HG02759 (cell line): Measurements from ENCODE around the gene COPG1.
A peak's percentile ranks its signal among the peaks of the same experiment; 100 is the strongest.
"Not testable (repeated sequence)": the region's sequence is repeated elsewhere in the genome, so short reads cannot be mapped to it uniquely, and the experiment has no call there.

Source experiments
- ATAC-seq: cut with Tn5 transposase; IDR thresholded peaks from one replicate; pipeline ENCODE4 v1.9.1; 2021; ENCODE audit warnings: mild to moderate bottlenecking, moderate library complexity; ENCODE audit not compliant: unreplicated experiment

COPG1 gene

DNA sequence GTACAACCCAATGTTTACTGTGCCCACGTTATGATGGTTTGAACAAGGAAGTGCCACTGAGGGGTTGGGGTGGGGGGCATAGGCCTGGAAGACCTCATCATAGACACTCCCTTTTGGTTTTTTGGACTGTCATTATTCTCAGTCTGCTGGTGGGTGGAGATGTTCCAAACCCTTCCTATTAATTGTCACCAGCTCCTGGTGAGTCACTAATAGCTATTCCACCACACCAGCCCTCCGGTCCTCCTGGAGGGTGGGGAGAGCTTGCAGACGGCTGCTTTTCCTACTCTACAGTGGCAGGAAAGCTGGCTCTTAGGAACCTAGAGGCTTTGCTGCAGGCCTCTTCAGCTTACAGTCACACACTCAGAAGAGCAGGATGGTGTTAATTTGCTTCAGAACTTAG lies 9.0 kb upstream of the COPG1 start:
- no peak for ATAC-seq

DNA sequence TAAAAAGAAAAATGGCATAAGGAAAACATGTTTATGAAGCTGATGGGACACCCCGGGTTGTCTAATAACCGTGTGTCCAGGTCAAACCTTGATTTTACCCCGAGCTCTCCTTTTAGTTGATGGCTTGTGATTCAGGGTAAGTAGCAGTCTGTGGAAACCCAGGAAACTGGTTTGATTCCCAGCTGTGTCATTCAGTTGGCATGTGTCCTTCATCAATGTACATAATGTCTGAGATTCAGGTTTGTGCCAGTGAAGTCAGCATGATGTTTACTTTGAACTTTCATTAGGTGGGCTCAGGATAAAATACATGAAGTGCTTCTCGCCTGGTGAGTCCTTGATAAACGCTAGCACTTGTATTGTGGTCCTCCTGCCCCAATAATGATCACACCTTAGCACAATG lies 4.3 kb upstream of the COPG1 start:
- no peak for ATAC-seq

DNA sequence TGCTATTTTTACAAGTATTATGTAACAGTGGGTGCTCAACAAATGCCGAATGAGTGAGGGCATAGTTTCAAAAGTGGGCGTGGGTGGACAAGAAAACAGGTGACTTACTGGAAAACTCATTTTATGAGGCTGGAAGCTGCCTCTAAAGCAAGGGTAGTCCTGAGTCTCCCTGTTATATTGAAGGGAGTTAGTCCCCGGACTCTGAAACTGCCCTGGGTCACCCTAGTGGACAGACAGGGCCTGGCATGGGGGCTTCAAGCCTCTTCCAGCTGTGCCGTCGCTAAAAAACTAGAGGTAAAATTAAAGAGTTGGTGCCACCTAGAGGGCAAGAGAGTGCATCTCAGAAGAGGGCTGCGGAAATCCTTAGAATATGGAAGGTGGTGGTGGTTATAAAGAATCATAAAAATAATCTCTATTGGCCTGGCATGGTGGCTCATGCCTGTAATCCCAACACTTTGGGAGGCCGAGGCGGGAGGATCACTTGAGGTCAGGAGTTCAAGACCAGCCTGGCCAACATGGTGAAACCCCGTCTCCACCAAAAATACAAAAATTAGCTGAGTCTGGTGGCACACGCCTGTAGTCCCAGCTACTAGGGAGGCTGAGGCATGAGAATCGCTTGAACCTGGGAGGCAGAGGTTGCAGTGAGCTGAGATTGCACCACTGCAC lies 3.6 kb upstream of the COPG1 start:
- peak; percentile 63 for ATAC-seq

GRCh38 chr3:129246636-129247035 lies 2.8 kb upstream of the COPG1 start:
- ATAC-seq, result no peak

GRCh38 chr3:129248286-129248979 lies 973 bp upstream of the COPG1 start:
- no peak for ATAC-seq

DNA sequence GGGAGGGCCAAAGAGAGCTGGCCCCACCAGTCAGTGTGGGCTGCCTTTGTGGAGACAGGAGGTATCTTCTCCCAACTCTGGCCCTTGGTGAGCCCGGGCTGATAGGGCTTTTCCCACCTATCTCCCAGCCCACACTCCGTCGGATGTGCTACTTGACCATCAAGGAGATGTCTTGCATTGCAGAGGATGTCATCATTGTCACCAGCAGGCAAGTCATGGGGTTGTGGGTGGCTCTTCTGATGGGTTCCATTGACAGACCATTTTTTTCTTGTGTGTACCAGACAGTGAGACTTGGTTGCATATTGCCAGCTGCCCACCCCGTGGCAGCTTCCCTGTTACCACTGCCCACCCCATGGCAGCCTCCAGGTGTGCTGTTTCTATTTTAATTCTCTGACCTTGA lies 3.3 kb downstream of the COPG1 start:
- no peak for ATAC-seq

DNA sequence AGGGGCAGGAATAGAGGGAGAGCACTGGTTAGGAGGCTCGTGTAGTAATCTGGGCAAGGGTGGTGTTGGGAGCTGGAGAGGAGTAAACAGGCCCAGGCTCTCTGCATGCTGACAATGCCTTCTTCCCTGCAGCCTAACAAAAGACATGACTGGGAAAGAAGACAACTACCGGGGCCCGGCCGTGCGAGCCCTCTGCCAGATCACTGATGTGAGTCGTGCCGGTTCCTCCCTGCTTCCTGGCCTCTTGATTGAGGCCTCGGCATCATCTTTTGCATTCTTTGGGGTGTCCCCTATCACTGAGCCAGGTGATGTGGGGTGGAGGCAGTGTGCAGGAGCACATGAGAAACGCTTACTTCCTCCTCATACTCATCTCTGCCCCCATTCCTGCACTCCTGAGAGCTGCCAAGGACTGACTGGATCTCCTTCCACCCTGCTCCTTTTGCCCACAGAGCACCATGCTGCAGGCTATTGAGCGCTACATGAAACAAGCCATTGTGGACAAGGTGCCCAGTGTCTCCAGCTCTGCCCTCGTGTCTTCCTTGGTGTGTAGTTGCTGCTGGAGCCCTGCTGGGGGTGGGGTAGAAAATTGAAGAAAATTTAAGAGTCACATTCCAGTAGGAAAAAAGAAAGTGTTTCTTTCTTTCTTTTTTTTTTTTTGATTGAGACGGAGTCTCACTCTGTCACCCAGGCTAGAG lies 5.3 kb downstream of the COPG1 start:
- ATAC-seq, result no peak

GRCh38 chr3:129256270-129256669 lies 6.9 kb downstream of the COPG1 start:
- no peak for ATAC-seq

DNA sequence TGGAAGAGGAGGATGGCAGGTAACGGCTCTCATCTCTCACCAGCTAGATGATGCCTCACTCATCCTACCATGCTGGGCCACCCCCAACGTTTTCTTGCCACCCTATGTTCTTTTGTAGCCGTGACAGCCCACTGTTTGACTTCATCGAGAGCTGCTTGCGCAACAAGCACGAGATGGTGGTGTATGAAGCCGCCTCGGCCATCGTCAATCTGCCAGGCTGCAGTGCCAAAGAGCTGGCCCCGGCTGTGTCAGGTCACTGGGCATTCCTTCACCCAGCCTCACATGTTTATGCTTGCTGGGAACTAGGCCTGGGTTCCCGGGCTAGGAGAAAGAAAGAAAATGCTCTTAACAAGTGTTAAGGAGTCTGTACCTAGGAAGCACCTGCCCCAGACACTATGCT lies 8.2 kb downstream of the COPG1 start:
- ATAC-seq, result no peak

DNA sequence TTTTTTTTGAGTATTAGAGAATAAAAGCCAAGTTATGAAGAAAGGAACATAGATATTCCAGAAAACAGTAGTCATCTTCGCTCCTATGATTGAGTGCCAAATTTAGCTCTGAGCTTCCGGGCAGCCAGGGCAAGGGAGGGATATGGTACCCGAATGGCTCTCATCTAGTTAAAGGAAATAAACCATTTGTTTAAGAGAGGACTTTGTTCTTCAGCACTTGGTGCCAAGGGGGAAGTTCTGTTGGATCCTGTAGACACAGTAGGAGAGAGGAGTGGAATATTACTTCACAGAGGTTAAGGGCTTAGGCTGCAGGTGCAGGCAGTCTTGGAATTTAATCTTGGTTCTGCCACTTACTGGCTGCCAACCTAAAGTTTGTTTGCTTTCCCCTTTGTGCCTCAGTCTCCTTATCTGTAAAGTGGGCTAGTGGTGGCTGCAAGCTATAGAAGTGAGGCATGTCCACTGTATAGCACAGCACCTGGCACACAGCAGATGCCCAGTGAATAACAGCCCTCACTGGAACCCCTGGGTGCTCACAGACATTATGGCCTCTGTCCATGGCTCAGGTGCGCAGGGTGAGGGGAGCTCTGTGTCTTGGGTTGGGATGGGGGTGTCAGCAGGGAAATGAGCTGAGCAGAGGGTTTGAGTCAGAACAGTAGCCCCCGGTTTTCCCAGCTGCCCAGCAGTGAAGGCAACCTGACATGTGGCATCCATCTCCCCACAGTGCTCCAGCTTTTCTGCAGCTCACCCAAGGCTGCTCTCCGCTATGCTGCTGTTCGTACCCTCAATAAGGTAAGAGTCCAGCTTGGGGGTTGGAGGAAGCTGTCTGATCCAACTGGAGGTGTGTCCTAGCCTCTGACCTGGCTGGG lies 10.4 kb downstream of the COPG1 start:
- no peak for ATAC-seq

DNA sequence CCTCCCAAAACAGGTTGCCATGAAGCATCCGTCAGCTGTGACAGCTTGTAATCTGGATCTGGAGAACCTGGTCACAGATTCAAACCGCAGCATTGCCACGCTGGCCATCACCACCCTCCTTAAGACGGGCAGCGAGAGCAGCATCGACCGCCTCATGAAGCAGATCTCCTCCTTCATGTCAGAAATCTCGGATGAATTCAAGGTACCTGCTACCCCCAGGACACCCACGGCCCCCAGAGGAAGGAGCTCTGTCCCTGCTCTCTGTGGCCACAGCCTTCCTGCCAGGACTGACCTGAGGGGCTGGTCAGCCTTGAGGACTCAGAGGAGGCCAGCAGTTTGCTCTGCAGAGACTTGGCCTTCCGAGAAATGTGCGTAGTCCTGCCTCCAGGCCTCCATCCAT lies 11.2 kb downstream of the COPG1 start:
- no peak for ATAC-seq

GRCh38 chr3:129261894-129262293 lies 12.5 kb downstream of the COPG1 start:
- ATAC-seq, result no peak

DNA sequence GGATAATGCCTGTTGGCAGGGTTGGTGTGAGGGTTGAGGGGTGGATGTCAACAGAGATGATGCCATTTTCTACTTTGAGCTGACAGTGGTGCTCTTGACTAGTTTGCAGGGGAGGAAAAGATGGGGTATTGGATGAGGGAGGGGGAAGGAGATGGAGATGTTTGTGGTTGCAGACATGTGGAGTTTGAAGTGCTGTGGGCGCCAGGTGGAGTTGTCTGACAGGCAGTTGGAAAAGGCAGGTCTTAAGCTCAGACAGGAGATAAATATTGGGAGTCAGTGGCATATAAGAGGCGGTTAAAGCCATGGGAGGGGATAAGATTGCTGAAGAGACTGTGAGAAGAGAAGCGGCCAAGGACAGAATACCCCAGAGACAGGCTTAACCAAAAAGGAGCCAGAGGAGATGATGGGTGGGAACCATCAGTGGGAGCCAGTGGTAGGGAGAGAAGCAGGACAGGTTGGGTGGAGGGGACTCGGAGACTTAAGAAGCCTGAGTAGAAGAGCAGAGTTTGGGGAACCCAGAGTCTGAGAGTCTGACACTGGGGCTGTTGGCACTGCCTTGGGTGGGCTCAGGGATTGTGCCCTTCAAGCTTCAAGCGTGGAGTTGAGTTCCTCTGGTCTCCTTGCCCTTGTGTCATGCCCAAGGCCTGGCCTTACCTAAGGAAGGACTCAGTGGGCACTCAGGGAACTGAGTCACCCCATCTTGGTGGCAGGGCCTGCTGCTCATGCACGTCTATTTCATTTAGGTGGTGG lies 13.9 kb downstream of the COPG1 start:
- no peak for ATAC-seq

DNA sequence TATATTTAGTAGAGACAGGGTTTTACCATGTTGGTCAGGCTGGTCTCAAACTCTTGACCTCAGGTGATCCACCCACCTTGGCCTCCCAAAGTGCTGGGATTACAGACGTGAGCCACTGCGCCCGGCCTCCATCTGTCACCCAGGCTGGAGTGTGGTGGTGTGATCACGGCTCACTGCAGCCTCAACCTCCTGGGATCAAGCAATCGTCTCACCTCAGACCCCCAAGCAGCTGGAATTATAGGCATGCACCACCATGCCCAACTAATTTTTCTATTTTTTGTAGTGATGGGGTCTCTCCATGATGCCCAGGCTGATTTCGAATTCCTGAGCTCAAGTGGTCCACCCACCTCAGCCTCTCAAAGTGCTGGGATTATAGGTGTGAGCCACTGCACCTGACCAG lies 15.6 kb downstream of the COPG1 start:
- not testable (repeated sequence) for ATAC-seq

- ATAC-seq, result no peak
Measured at GRCh38 chr3:129266651-129267050, 17.2 kb downstream of the COPG1 start.

DNA sequence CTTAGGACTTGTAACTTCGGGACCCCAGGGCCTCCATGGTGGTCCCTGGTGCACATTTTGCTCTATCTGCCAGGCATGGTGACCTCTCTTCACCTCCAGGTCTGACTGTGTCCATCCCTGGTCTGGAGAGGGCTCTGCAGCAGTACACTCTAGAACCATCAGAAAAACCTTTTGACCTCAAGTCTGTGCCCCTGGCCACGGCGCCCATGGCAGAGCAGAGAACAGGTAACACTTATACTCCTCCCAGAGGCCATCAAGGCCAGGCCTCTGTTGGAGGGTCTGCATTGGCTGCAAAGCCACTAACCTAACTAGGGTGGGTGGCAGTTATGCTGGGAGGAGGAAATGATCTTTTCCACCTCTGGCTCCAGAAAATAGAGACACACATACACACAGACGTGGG lies 19.0 kb downstream of the COPG1 start:
- ATAC-seq, result no peak

DNA sequence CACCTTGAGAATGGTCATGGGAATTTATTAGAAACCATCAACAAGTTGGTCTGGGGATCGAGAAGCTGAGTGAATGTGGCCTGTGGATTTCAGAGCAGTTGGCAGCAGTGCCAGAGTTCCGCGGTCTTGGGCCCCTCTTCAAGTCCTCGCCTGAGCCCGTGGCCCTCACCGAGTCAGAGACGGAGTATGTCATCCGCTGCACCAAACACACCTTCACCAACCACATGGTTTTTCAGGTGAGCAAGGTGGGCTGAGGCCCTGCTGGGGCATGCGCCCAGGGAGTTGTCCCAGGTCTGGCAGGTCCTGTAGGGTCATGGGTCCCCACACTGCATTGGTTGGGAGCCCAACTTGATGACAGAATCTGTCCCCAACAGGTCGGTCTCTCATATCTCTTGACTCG lies 22.3 kb downstream of the COPG1 start:
- ATAC-seq, result no peak

GRCh38 chr3:129276385-129276784 lies 27.0 kb downstream of the COPG1 start:
- ATAC-seq, result peak; percentile 83

DNA sequence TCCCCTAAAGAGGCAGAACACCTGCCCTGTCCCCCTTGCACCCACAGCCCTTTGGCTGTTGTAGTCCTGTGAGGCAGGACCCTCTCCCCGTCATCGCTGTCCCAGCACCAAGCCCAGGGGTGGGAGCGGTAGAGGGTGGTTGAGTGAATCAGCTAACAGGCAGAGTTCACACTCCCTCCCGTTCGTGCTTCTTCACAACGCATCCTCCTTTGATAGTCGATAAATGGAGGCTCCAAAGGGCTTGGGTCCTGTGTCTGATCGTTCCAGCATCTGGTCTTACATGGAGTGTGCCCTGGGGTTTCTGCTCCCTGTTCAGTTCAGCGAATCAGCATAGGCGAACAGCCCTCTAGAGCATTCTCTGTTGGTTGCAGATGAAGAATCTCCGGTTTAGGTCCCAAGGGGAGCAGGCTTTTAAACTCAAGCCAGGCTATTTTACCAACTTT lies 28.4 kb downstream of the COPG1 start:
- no peak for ATAC-seq

GRCh38 chr3:129278439-129278965 lies 29.1 kb downstream of the COPG1 start, which contains the start of gene HMCES:
Gene HMCES (plus strand): TSS chr3:129278870. CDS start chr3:129279733, 863 bp downstream.
- peak; percentile 52 for ATAC-seq
